Lower leg skin (tissue), 3 donors: ENCODE results near the gene STK36.

ENCODE experiments used
- CTCF ChIP-seq, 3 donors: fragments of 450-650 bp; IDR thresholded peaks; one replicate each; pipeline ENCODE4 v1.5.1; 2016; ENCODE audit warnings: antibody characterized with exemption in 3 of 3, mild to moderate bottlenecking in 3 of 3, moderate library complexity in 2 of 3
- POLR2A ChIP-seq, 2 donors: fragments of 450-650 bp; IDR thresholded peaks; one replicate each; pipeline ENCODE4 v1.6.1; 2016 to 2017; ENCODE audit warnings: antibody characterized with exemption in 2 of 2, mild to moderate bottlenecking in 1 of 2, moderate library complexity in 1 of 2

- TF ChIP-seq CTCF (IDR thresholded peaks at IDR 0.05) = no peak
- no peak for TF ChIP-seq POLR2A (IDR thresholded peaks at IDR 0.05)
Measured at GRCh38 chr2:218732052-218732760, 60.3 kb downstream of the STK36 start.
